Stimulated activated CD8-positive, alpha-beta memory T cell treated with anti-CD3 and anti-CD28 coated beads, Interleukin-12 subunit alpha, Interleukin-12 subunit beta, amount 100 ng/mL, for 24 hours (primary cell): ENCODE data around the gene DNAI2.
A peak's percentile ranks its signal among the peaks of the same experiment; 100 is the strongest.
"Not testable (repeated sequence)": the region's sequence is repeated elsewhere in the genome, so short reads cannot be mapped to it uniquely, and the experiment has no call there.

Experiments
- DNase-seq: peaks from one replicate; pipeline ENCODE4 v3.0.0-alpha.2; 2020; ENCODE audit errors: extremely low read depth

DNAI2 gene

DNA sequence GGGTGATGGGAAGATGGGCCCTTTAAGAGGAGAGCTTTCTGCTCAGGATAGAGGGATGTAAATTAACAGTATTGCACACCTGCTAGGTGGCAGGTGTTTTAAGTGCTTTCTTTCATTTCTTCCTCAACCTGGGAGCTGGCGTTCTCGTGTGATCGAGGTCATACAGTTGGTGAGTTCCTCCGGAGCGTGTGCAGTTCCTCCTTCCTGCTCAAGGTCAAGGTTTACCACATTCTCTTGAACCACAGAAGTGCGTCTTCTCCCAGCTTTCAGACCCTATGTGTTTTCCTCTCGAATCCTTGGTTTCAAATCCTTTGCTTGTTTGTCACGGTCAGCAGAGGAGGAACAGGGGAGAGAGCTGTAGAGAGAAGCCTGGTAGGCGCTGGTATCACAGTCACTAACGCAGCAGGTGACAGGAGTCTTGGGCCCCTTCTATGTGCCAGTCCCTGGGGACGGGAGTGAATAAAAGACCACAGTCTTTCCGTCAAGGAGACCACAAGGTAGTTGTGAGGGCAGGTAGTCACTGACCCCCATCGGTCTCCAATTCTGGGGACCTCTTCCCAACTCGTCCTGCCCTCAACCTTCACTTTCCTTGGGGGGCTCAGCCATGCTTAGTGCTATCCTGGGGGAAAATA is 791 bp downstream of the DNAI2 start:
- no peak for DNase-seq

DNA sequence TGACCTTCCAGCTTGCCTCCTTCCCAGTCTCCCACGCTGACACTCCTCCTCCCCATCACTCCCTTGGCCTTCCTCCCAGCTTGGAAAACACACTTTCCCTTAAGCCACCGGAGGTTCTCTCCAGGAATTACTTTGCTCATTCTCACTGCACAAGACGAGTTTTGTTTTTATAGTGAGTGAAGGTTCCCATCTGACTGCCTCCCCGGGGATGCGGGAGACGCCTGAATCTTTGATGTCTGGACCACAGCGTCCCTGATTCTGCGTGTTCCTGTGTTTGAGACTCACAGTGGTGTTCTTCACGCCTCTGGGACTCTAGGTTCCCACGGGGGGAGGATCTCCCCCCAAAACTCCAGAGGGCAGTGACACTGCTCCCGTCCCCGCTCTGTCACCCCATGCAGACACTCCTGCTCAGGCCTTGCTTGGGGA is 2.0 kb downstream of the DNAI2 start:
- no peak for DNase-seq

DNA sequence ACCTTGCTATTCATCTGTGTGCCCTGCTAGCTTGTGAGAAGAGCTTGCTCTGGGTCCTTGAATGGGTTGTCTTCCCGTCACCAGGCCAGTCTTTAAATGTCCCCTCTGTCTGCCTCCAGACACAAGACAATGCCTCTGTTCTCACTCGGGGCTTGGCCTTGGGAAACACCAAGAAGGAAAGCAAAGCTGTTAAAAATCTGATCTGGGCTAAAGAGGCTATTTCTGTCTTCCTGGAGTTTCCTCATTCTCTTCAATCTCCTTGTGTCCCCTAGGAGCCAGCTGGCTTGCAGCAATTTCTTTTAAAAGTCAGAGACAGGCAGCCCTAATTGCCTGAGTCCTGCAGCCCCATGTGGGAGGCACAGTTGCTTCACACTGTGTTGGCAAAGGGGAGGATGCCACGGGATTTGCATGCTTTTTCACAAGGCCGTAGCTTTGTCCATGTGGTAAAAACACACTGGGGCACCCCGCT is 2.5 kb downstream of the DNAI2 start:
- no peak for DNase-seq

DNA sequence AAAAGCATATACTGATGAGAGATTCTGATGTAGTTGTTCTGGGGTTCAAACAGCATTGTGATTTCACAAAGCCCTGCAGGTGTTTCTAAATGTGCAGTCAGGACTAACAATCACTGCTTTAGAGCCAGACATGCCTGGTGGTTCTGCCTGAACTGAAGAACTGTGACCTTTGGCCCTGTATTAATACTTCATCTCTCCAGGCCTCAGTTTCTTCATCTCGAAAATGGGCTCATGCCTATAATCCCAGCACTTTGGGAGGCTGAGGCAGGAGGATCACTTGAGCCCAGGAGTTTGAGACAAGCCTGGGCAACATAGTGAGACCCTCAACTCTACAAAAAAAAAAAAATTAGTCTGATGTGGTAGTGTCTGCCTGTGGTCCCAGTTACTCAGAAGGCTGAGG is 3.9 kb downstream of the DNAI2 start:
- DNase-seq, result no peak

DNA sequence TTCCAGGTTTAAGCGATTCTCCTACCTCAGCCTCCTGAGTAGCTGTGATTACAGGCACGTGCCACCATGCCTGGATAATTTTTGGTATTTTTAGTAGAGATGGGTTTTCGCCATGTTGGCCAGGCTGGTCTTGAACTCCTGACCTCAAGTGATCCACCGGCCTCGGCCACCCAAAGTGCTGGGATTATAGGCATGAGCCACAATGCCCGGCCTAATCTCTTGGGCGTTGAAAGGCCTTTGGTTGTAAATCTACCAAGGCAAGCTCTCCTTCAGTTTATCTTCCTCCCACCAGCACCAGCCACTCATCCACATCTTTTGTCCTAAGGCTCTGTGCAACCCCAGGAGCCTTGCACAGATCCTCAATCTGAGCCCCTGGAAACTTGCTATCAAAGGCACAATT is 5.6 kb downstream of the DNAI2 start:
- not testable (repeated sequence) for DNase-seq

DNA sequence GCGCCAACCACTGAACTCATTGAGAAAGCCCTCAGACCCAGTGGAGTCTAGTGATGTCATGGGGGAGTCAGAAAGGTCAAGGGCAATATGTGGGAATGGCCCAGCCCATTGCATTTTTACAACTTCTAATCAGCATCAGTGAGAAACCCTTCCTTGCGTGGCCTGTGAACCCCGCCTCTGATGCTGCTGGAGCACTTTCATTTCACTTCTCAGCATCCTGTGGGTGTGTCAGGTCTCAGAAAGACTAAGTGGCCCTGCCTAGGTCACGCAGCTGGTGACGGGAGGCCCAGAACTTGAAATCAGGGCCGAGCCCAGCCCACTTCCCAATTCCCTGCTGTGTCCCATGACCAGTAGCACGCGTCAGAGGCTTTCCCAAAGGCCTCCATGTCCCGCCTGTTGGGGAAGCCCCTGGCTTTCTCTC is 6.1 kb downstream of the DNAI2 start:
- DNase-seq, result no peak

DNA sequence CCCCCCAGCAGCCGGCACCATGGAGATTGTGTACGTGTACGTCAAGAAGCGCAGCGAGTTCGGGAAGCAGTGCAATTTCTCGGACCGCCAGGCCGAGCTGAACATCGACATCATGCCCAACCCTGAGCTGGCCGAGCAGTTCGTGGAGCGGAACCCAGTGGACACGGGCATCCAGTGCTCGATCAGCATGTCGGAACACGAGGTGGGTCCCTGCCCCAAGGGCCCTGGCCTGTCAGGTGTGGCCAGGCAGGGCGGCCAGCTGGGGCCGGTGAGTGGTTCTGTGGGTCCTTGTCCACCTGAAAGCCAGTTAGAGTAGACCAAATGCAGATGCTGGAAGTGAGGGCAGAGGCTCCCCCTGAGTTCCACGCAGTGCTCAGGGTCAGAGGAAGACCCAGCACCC is 7.8 kb downstream of the DNAI2 start:
- DNase-seq, result no peak

DNA sequence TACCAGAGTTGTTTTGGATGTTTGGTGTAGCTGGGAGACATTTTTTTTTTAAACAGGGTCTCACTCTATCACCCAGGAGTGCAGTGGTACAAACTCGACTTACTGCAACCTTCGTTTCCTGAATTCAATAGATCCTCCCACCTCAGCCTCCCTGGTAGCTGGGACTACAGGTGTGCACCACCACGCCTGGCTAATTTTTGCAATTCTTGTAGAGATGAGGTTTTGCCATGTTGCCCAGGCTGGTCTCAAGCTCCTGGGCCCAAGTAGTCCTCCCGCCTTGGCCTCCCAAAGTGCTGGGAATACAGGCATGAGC is 8.2 kb downstream of the DNAI2 start:
- DNase-seq, result not testable (repeated sequence)

DNA sequence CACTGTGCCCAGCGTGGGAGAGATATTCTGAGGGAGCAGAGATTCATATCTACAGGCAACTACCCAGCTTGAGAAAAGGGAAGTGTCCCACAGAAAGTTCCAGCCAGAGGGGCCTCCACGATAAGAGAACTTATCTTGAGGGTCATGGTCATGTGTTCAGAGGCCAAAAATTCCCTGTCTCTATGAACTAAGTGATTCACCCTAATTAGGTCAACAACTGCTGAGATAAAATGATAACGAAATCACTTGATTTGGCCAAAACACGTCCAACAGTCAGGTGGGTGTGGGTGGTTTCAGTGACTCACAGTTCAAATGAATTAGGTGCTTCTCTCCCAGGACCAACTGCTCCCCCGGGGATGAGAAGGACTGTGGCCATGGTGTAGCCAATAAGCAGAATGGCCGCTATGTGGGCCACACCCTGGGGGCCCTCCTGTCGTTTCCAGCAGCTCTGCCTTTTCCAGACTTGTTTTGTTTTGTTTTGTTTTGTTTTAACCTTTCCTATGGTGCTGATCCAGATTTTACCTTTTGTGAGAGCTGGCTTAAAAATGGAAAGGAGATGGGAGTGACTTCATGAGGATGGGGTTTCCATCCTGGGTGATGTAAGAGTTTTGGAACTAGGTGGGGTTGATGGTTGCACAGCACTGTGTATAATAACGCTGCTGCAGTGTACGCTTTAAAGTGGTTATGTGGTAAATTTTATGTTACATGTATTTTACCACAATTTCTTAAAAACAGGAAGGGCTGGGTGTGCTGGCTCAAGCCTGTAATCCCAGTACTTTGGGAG is 8.7 kb downstream of the DNAI2 start:
- DNase-seq, result peak; percentile 32

DNA sequence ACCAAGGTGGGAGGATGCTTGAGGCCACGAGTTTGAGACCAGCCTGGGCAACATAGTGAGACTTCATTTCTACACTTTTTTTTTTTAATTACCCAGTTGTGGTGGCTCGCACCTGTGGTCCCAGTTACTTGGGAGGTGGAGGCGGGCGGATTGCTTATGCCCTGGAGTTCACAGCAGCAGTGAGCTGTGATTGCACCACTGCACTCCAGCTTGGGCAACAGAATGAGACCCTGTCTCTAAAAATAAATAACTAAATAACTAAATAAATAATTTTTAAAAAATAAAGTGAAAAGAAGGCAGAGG is 9.3 kb downstream of the DNAI2 start:
- no peak for DNase-seq

DNA sequence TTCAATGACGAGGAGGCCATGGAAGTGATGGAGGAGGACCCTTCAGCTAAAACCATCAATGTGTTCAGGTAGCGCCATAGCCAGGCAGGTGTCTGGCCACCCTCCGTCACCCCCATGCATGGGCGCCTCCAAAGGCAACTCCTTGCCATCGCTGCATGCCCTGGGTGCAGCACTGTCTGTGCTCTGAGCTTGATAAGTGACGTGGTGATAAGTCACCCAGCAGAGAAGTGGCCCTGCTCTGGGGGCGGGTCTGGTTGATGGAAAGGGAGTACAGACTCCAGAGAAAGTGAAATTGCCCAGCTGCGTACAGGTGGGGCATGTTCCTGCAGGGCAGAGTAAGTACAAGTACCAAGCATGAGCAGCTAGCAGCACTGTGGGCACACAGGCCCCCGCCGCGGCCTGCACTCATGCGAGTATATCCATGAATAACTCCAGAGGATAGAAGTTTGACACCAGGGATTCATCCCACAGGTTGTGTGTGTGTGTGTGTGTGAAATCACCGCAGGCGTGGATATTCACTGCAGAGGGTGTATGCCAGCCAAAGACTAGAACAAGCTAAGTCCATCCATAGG is 13.1 kb downstream of the DNAI2 start:
- DNase-seq, result no peak

DNA sequence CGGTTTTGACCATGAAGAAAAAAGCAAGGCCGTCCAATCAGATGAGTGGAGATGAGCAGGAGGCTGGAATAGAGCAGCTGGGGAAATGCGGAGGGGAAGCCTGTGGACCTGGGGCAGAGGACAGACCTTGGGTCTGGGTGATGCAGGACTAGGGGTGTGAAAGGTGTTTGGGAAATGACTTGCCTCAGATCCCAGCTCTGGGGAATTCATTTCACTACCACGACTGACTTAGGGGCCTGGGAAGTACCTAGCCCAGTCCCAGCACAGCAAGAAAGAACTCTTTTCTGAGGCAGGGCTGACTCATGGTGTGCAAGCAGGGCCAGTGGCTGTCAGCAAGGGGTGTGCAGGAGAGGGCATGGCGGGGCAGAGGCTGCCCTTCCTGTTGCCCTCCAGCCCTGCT is 14.8 kb downstream of the DNAI2 start:
- DNase-seq, result no peak

DNA sequence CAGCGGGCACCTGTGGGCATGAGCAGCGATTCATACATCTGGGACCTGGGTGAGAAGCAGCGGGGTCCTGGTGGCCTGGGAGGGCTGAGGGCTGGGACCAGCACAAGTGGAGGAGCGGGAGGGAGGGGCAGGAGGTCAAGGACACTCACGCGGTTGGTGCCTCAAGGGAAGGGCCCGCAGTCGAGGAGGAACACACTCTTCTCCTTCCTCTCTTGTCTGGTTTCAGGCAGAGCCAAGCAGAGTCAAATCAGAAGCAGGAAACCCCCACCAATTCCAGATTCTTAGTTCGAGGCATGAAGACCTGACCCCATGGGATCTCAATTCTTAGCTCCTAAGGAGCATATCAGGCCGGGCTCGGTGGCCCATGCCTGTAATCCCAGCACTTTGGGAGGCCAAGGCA is 15.7 kb downstream of the DNAI2 start:
- DNase-seq, result no peak

DNA sequence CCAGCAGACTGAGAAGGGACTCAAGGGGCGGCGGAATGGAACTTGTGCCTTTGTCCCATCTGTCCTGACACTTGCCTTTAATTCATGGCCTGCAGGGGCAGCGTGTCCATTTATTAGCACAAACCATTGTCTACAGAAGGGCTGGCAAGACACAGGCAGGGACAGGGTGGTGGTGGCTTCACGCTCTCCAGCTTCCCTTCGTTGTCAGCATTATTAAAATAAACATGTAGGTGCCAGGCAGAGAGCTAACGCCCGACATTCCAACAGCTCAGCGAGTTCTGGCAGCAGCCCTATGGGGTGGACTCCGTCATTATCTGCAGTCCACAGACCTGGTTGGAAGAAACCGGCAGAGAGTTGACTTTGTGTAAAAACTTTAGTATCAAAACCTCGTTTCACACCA is 16.3 kb downstream of the DNAI2 start:
- no peak for DNase-seq

DNA sequence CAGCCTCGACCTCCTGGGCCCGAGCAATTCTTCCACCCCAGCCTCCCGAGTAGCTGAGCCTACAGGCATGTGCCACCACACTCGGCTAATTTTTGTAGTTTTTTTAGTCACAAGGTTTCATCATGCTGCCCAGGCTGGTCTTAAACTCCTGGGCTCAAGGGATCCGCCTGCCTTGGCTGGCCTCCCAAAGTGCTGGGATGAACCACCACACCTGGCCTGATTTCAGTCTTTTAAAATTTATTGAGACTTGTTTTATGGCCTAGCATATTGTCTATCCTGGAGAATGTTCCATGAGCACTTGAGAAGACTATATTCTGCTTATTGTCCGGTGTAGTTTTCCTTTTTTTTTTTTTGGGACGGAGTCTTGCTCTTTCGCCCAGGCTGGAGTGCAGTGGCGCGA is 18.5 kb downstream of the DNAI2 start:
- no peak for DNase-seq

DNA sequence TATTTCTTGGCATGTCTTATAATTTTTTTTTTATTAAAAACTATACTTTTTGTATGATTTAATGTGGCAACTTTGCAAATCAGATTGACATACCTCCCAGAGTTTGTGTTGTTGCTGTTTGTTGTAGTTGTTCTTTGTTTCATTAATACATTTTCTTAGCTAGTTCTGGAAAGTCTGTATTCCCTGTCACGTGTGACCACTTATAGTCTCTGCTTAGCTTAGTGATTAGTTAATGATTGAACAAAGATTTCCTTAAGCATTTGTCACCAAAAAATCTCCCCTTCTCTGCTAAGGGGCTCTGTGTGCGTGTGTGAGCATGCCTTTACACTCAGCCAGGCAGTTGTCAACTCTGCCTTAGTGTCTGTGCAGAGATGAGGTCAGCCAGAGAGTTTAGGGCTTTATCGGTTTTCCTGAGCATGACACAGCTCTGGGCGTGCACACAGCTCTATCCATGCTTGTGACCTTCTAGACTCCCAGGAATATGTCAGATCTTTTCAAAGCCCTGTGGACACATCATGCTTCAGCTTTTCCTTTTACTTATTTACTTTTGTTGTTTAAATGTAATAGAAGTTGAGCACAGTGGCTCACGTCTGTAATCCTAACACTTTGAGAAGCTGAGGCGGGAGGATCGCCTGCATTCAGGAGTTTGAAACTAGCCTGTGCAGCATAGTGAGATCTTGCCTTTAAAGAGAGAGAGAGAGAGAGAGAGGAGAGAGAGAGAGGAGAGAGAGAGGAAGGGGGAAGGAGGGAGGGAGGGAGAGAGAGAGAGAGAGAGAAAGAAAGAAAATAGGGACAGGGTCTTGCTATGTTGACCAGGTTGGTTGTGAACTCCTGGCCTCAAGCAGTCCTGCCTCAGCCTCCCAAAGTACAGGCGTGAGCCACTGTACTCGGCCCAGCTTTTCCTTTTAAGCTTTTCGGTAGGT is 21.9 kb downstream of the DNAI2 start:
- DNase-seq, result no peak

DNA sequence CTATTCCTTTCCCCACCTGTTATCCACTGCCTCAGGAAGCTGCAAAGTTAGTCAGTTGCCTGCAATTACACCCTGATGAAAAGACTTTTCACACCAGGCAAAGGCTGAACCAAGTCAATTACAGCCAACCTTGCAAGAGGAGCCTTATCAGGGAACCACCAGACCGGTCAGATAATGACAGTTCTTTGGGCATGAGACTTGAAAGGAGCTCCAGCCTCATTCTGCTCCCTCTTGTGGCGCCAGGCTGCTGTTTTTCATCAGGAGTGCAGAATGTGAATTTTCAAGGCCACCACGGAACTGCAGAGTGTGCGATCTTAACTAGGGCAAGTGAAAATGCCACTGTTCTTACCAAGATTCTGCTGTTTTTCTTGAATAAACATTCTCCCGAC is 22.5 kb downstream of the DNAI2 start:
- no peak for DNase-seq

DNA sequence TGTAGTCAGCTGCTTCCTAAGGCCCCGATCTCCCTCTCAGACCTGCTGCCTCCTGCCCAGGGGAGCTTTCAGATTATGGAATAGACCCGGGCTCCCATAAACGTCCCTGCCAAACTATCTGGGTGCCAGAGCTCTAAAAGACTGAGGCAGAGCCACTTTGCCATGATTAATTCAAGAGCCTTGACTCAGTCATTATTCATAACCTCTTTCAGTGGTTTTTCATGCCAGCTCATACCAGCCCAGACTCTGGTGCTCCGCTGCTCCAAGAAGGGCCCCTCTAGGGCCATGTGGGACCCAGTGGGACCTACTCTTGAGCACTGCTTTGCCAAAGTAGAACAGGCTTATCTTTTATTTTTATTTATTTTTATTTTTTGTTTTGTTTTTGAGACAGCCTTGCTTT is 23.9 kb downstream of the DNAI2 start:
- DNase-seq, result no peak

DNA sequence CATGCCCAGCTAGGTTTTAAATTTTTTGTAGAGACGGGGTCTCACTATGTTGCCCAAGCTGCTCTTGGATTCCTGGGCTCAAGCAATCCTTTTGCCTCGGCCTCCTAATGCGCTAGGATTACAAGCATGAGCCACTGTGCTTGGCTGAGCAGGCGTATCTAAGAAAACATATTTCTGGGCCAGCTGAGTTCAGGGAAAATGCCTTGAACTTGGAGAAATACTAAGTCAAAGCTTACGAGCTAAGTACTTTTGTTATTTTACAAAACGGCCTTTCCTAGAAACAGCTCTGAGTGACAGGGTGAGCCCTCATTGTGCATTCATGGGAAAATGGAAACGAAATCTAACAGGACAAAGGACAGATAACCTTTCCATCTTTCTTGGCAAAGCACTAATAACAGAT is 24.7 kb downstream of the DNAI2 start:
- DNase-seq, result no peak

DNA sequence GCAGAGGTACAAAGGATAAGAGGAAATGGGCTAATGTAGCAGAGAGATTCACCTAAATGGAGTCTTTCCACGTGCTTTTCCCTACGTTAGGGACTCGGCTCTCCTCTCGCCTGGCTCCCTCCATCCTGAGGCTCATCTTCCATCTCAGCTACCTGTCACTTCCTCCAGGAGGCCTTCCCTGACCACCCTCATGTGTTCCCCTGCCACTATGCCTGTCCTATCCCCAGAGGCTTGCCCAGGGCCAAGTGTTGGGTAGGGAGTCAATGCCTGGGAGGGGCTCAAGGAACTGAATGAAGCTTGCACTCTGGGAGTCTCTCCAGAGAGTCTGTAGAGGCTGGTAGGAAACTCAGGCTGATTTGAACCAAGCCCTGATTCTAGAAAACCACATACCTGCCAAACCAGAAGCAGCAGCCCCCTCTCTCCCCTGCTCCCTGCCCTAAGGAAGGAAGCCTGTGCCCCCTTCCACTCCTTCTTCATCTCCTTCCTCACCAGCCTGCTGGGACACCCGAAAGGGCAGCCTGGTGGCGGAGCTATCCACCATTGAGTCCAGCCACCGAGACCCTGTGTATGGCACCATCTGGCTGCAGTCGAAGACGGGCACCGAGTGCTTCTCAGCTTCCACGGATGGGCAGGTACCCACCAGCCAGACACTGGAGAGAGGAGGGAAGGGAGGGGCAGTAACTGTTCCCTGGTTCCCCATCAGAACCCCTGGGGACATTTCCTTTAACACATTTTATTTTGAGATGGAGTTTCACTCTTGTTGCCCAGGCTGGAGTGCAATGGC is 25.4 kb downstream of the DNAI2 start:
- no peak for DNase-seq

DNA sequence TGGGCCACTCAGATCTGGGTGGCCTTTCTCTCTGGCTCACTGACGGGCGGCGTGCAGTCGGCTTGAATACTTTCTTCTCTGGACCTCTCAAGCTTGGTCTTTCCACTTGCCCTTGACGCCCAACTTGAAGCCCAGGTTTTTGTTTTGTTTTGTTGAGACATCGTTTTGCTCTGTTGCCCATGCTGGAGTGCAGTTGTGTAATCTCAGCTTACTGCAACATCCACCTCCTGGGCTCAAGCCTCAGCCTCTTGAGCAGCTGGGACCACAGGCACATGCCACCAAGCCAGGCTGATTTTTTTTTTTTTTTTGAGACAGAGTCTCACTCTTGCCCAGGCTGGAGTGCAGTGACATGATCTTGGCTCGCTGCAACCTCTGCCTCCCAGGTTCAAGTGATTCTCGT is 29.3 kb downstream of the DNAI2 start:
- DNase-seq, result no peak

DNA sequence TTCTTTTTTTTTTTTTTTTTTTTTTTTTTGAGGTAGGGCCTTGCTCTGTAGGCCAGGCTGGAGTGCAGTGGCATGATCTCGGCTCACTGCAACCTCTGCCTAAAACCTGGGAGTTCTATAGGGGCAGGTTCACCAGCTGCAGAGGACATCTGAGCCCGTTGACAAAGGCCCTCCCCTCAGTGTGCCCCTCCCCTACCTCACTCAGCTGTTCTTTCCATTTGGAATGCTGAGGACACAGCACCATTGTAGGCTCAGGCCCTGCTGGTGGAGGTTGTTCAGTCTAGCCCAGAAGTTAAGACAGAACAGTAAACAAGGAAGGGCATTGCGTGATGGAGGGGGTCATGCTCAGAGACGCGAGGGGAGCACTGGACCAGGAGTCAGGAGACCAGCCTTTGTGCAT is 30.1 kb downstream of the DNAI2 start:
- DNase-seq, result no peak
